Ishikawa (cell line): ENCODE measurements around the gene RAB10.

Source experiments
- CEBPB ChIP-seq: IDR thresholded peaks from 2 replicates; pipeline ENCODE4 v1.6.1; 2012
- EP300 ChIP-seq: IDR thresholded peaks from 2 replicates; pipeline ENCODE4 v1.6.1; 2012; ENCODE audit warnings: borderline replicate concordance
- FOXM1 ChIP-seq: IDR thresholded peaks from 2 replicates; pipeline ENCODE4 v1.6.1; 2012; ENCODE audit warnings: low read depth, borderline replicate concordance
- RAD21 ChIP-seq: IDR thresholded peaks from 2 replicates; pipeline ENCODE4 v1.6.1; 2012; ENCODE audit warnings: low read depth
- TAF1 ChIP-seq: IDR thresholded peaks from 2 replicates; pipeline ENCODE4 v1.6.1; 2012; ENCODE audit warnings: low read depth, mild to moderate bottlenecking
- TEAD4 ChIP-seq: IDR thresholded peaks from 2 replicates; pipeline ENCODE4 v1.6.1; 2012
- YY1 ChIP-seq: IDR thresholded peaks from 2 replicates; pipeline ENCODE4 v1.6.1; 2012; ENCODE audit warnings: low read depth
- ZBTB7A ChIP-seq: IDR thresholded peaks from 2 replicates; pipeline ENCODE4 v1.6.1; 2012; ENCODE audit warnings: low read depth
- TF ChIP-seq, protein P1 (sequence below): IDR thresholded peaks from 2 replicates; pipeline ENCODE4 v1.6.1; 2012
- TF ChIP-seq, protein P2 (sequence below): IDR thresholded peaks from 2 replicates; pipeline ENCODE4 v1.6.1; 2012

DNA sequence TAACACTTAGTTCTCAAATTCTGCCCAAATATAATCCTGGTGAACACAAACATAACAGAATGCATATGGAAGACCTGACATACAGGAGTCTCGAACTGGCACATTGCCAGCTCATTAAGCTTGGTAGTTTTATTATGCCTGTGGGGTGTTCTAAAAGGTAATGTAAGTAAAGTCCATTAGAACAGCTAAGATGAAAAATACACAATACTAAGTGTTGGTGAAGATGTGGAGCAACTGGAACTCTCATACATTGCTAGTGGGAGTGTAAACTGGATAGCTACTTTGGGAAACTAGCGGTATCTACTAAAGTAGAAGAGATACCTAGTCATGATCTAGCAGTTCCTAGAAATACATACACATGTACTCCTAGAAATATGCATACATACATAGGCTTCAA lies 24.3 kb upstream of the RAB10 start:
- TF ChIP-seq YY1 = no peak
- TF ChIP-seq CEBPB = no peak
- no peak for TF ChIP-seq TEAD4
- no peak for TF ChIP-seq EP300
- TF ChIP-seq RAD21 = no peak
- TF ChIP-seq, protein P1, sequence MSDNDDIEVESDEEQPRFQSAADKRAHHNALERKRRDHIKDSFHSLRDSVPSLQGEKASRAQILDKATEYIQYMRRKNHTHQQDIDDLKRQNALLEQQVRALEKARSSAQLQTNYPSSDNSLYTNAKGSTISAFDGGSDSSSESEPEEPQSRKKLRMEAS = no peak
- TF ChIP-seq TAF1 = no peak
- no peak for TF ChIP-seq ZBTB7A
- TF ChIP-seq FOXM1 = no peak
- TF ChIP-seq, protein P2, sequence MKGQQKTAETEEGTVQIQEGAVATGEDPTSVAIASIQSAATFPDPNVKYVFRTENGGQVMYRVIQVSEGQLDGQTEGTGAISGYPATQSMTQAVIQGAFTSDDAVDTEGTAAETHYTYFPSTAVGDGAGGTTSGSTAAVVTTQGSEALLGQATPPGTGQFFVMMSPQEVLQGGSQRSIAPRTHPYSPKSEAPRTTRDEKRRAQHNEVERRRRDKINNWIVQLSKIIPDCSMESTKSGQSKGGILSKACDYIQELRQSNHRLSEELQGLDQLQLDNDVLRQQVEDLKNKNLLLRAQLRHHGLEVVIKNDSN = no peak
